NT2/D1 (cell line): ENCODE data around the gene NFYC.

Source experiments
- DNase-seq: peaks from one replicate; pipeline ENCODE4 v3.0.0-alpha.2; 2011; ENCODE audit warnings: low read depth, low spot score
- H3K27me3 ChIP-seq: 2 replicates; pipeline ENCODE4 v1.6.0; 2011; ENCODE audit warnings: mild to moderate bottlenecking; ENCODE audit not compliant: insufficient read length, insufficient read depth
- H3K36me3 ChIP-seq: 2 replicates; pipeline ENCODE4 v1.6.1; 2011; ENCODE audit warnings: mild to moderate bottlenecking, low read length, mixed read lengths; ENCODE audit not compliant: insufficient read depth, insufficient read length
- H3K4me1 ChIP-seq: 2 replicates; pipeline ENCODE4 v1.5.1; 2011; ENCODE audit not compliant: insufficient read depth, insufficient read length
- H3K4me3 ChIP-seq: 2 replicates; pipeline ENCODE4 v1.5.1; 2011; ENCODE audit warnings: low read depth; ENCODE audit not compliant: insufficient read length
- H3K9ac ChIP-seq: 2 replicates; pipeline ENCODE4 v1.6.0; 2011; ENCODE audit warnings: low read depth; ENCODE audit not compliant: insufficient read length
- H3K9me3 ChIP-seq: 2 replicates; pipeline ENCODE4 v1.5.1; 2011; ENCODE audit warnings: mild to moderate bottlenecking, low read length; ENCODE audit not compliant: insufficient read depth
- SUZ12 ChIP-seq: IDR thresholded peaks from 2 replicates; pipeline ENCODE4 v1.6.1; 2011; ENCODE audit not compliant: insufficient read length, insufficient read depth; ENCODE audit errors: extremely low read depth
- YY1 ChIP-seq: IDR thresholded peaks from 2 replicates; pipeline ENCODE4 v1.6.1; 2011; ENCODE audit not compliant: insufficient read length, insufficient read depth
- ZNF274 ChIP-seq: IDR thresholded peaks from 2 replicates; pipeline ENCODE4 v1.6.1; 2011; ENCODE audit warnings: mild to moderate bottlenecking, low read depth, low read length

The NFYC gene

GRCh38 chr1:40787737-40788560 lies 96.4 kb downstream of the NFYC start:
- Histone ChIP-seq H3K27me3 (peaks cover 35% of the 10 kb centered on the region), H3K9ac (no peak overlapping the region), H3K9me3 (no peaks in the 10 kb centered on the region), H3K4me3 (no peak overlapping the region), H3K36me3 (no peaks in the 10 kb centered on the region), H3K4me1 (peaks cover 49% of the 10 kb centered on the region)
- no peak for DNase-seq
- TF ChIP-seq YY1, result no peak
- no peak for TF ChIP-seq SUZ12
- no peak for TF ChIP-seq ZNF274

- TF ChIP-seq ZNF274 (no peak), SUZ12 (no peak), YY1 (no peak)
- no peak overlapping the region for H3K4me3 ChIP-seq
- peaks cover 29% of the 10 kb centered on the region for H3K27me3 ChIP-seq
- no peaks in the 10 kb centered on the region for H3K36me3 ChIP-seq
- H3K9ac ChIP-seq, result no peak overlapping the region
- DNase-seq, result no peak
- H3K4me1 ChIP-seq, result peaks cover 47% of the 10 kb centered on the region
- no peaks in the 10 kb centered on the region for H3K9me3 ChIP-seq
Observed at GRCh38 chr1:40788561-40789341, 97.2 kb downstream of the NFYC start.

GRCh38 chr1:40789342-40789598 lies 97.8 kb downstream of the NFYC start:
- Histone ChIP-seq H3K27me3 (peaks cover 26% of the 10 kb centered on the region), H3K9me3 (no peaks in the 10 kb centered on the region), H3K4me3 (no peak overlapping the region), H3K4me1 (peaks cover 50% of the 10 kb centered on the region), H3K9ac (no peak overlapping the region), H3K36me3 (no peaks in the 10 kb centered on the region)
- no peak for DNase-seq
- TF ChIP-seq YY1, result no peak
- no peak for TF ChIP-seq SUZ12
- no peak for TF ChIP-seq ZNF274

- H3K4me1 ChIP-seq, result peaks cover 44% of the 10 kb centered on the region
- peaks cover 21% of the 10 kb centered on the region for H3K27me3 ChIP-seq
- no peak for DNase-seq
- H3K9ac ChIP-seq, result no peak overlapping the region
- no peak overlapping the region for H3K4me3 ChIP-seq
- H3K9me3 ChIP-seq, result no peaks in the 10 kb centered on the region
- no peaks in the 10 kb centered on the region for H3K36me3 ChIP-seq
- TF ChIP-seq YY1 (no peak), SUZ12 (no peak), ZNF274 (no peak)
Observed at GRCh38 chr1:40789661-40790430, 98.3 kb downstream of the NFYC start.

- Histone ChIP-seq H3K4me1 (peaks cover 42% of the 10 kb centered on the region), H3K4me3 (no peak overlapping the region), H3K27me3 (no peaks in the 10 kb centered on the region), H3K9ac (no peak overlapping the region), H3K9me3 (no peaks in the 10 kb centered on the region), H3K36me3 (no peaks in the 10 kb centered on the region)
- DNase-seq, result no peak
- no peak for TF ChIP-seq ZNF274
- no peak for TF ChIP-seq SUZ12
- no peak for TF ChIP-seq YY1
Observed at GRCh38 chr1:40792036-40792435, 100.5 kb downstream of the NFYC start.

GRCh38 chr1:40793617-40794016 lies 102.1 kb downstream of the NFYC start:
- no peaks in the 10 kb centered on the region for H3K9me3 ChIP-seq
- no peak overlapping the region for H3K4me3 ChIP-seq
- no peaks in the 10 kb centered on the region for H3K36me3 ChIP-seq
- no peak overlapping the region for H3K9ac ChIP-seq
- H3K27me3 ChIP-seq, result no peaks in the 10 kb centered on the region
- no peak for TF ChIP-seq ZNF274
- no peak for TF ChIP-seq SUZ12
- TF ChIP-seq YY1, result no peak
- peaks cover 41% of the 10 kb centered on the region for H3K4me1 ChIP-seq
- DNase-seq, result no peak

GRCh38 chr1:40794048-40794447 lies 102.5 kb downstream of the NFYC start:
- TF ChIP-seq SUZ12, result no peak
- Histone ChIP-seq H3K9me3 (no peaks in the 10 kb centered on the region), H3K4me1 (peaks cover 43% of the 10 kb centered on the region), H3K4me3 (no peak overlapping the region), H3K27me3 (no peaks in the 10 kb centered on the region), H3K36me3 (no peaks in the 10 kb centered on the region), H3K9ac (no peak overlapping the region)
- DNase-seq, result no peak
